ENCODE data around the gene COPE.
A peak's percentile ranks its signal among the peaks of the same experiment; 100 is the strongest.

COPE gene

GRCh38 chr19:18865106-18865972, 53.8 kb downstream of the COPE start:
- DNase-seq, result no peak

- DNase-seq, result no peak
Measured at GRCh38 chr19:18863843-18864362, 55.3 kb downstream of the COPE start.

GRCh38 chr19:18862976-18863842, 56.0 kb downstream of the COPE start:
- DNase-seq, result no peak

- no peak for DNase-seq
Measured at GRCh38 chr19:18861917-18862316, 57.3 kb downstream of the COPE start.

GRCh38 chr19:18861235-18861634, 58.0 kb downstream of the COPE start:
- DNase-seq, result no peak

GRCh38 chr19:18860725-18861124, 58.5 kb downstream of the COPE start:
- no peak for DNase-seq

- no peak for DNase-seq
Measured at GRCh38 chr19:18860302-18860700, 58.9 kb downstream of the COPE start.

GRCh38 chr19:18859676-18860301, 59.4 kb downstream of the COPE start:
- no peak for DNase-seq

- no peak for DNase-seq
Measured at GRCh38 chr19:18858906-18859646, 60.1 kb downstream of the COPE start.

GRCh38 chr19:18857223-18857622, 62.0 kb downstream of the COPE start:
- DNase-seq, result no peak

GRCh38 chr19:18856385-18857126, 62.6 kb downstream of the COPE start:
- DNase-seq, result no peak

GRCh38 chr19:18855647-18856384, 63.4 kb downstream of the COPE start:
- DNase-seq, result no peak

GRCh38 chr19:18854982-18855381, 64.2 kb downstream of the COPE start:
- DNase-seq, result no peak

- DNase-seq, result no peak
Measured at GRCh38 chr19:18853755-18854427, 65.3 kb downstream of the COPE start.

GRCh38 chr19:18852648-18853047, 66.5 kb downstream of the COPE start:
- DNase-seq, result no peak

- no peak for DNase-seq
Measured at GRCh38 chr19:18851673-18852325, 67.4 kb downstream of the COPE start.

- DNase-seq, result peak; percentile 15
Measured at GRCh38 chr19:18850471-18851375, 68.5 kb downstream of the COPE start.

GRCh38 chr19:18849838-18850400, 69.3 kb downstream of the COPE start:
- no peak for DNase-seq

Data from activated T-cell treated with anti-CD3 and anti-CD28 coated beads, Interleukin-2, amount 50 U/mL, for 1 hour (primary cell).